Neural progenitor cell (in vitro differentiated cells): ENCODE data around the gene LSM3. TPM values are rescaled to one million over a fixed set of nuclear protein-coding genes. Genes with fewer than 3 reads are reported as not detected.

Experiments
- DNase-seq: peaks from one replicate; pipeline ENCODE4 v3.0.0-alpha.2; 2016; ENCODE audit warnings: low spot score
- H2AFZ ChIP-seq: fragments of 200-600 bp; sonication (generic); replicated peaks from 2 replicates; pipeline ENCODE4 v1.6.1; 2016; ENCODE audit warnings: antibody characterized with exemption
- H3F3A ChIP-seq: fragments of 200-600 bp; sonication (generic); 2 replicates; pipeline ENCODE4 v1.6.1; 2016; ENCODE audit warnings: antibody characterized with exemption, low read depth
- H3K27ac ChIP-seq: fragments of 200-600 bp; sonication (generic); 2 replicates; pipeline ENCODE4 v1.5.1; 2016; ENCODE audit warnings: mild to moderate bottlenecking
- H3K27me3 ChIP-seq: fragments of 200-600 bp; sonication (generic); 2 replicates; pipeline ENCODE4 v1.6.1; 2016; ENCODE audit warnings: mild to moderate bottlenecking, moderate library complexity
- H3K36me3 ChIP-seq: fragments of 200-600 bp; sonication (generic); 2 replicates; pipeline ENCODE4 v1.5.1; 2016
- H3K4me1 ChIP-seq: fragments of 200-600 bp; sonication (generic); 2 replicates; pipeline ENCODE4 v1.6.1; 2016; ENCODE audit warnings: mixed run types
- H3K4me2 ChIP-seq: fragments of 200-600 bp; sonication (generic); 2 replicates; pipeline ENCODE4 v1.6.1; 2016
- H3K4me3 ChIP-seq: fragments of 200-600 bp; sonication (generic); 2 replicates; pipeline ENCODE4 v1.5.1; 2016
- H3K79me2 ChIP-seq: fragments of 200-600 bp; sonication (generic); 2 replicates; pipeline ENCODE4 v1.6.1; 2016; ENCODE audit warnings: low read depth
- H3K9ac ChIP-seq: fragments of 200-600 bp; sonication (generic); 2 replicates; pipeline ENCODE4 v1.6.1; 2016
- H3K9me3 ChIP-seq: fragments of 200-600 bp; sonication (generic); 2 replicates; pipeline ENCODE4 v1.5.1; 2016; ENCODE audit warnings: low read depth
- H4K20me1 ChIP-seq: fragments of 200-600 bp; sonication (generic); 2 replicates; pipeline ENCODE4 v1.6.1; 2016; ENCODE audit warnings: low read depth
- H3K27ac Mint-ChIP-seq: 3 replicates; pipeline ENCODE4 v1.8.0; 2021; ENCODE audit warnings: mixed read lengths
- H3K27me3 Mint-ChIP-seq: 2 replicates; pipeline ENCODE4 v1.8.0; 2022; ENCODE audit warnings: low read depth, mild to moderate bottlenecking, inconsistent platforms, moderate library complexity, mixed read lengths; ENCODE audit not compliant: insufficient read depth
- H3K36me3 Mint-ChIP-seq: 3 replicates; pipeline ENCODE4 v1.8.0; 2021; ENCODE audit warnings: mixed read lengths
- H3K4me1 Mint-ChIP-seq: 3 replicates; pipeline ENCODE4 v1.8.0; 2021; ENCODE audit warnings: mixed read lengths
- H3K4me3 Mint-ChIP-seq: 3 replicates; pipeline ENCODE4 v1.8.0; 2021; ENCODE audit warnings: mild to moderate bottlenecking, moderate library complexity, mixed read lengths
- H3K9me3 Mint-ChIP-seq: 3 replicates; pipeline ENCODE4 v1.8.0; 2020; ENCODE audit warnings: mixed read lengths
- CTCF ChIP-seq: fragments of 200-600 bp; sonication (generic); IDR thresholded peaks from 2 replicates; pipeline ENCODE4 v1.5.1; 2017; ENCODE audit warnings: antibody characterized with exemption, mild to moderate bottlenecking
- EZH2 ChIP-seq: fragments of 200-600 bp; sonication (generic); IDR thresholded peaks from 2 replicates; pipeline ENCODE4 v1.6.1; 2017; ENCODE audit warnings: antibody characterized with exemption, mild to moderate bottlenecking, moderate library complexity
- EZH2phosphoT487 ChIP-seq: fragments of 200-600 bp; sonication (generic); IDR thresholded peaks from 2 replicates; pipeline ENCODE4 v1.6.1; 2017; ENCODE audit warnings: antibody characterized with exemption
- total RNA-seq: library from RNA; depleted of rRNA; stranded (reverse); fragments of >200 nt; gene quantifications from 2 replicates; pipeline ENCODE4 v1.2.3, GENCODE V29; 2015; ENCODE audit warnings: low replicate concordance

LSM3 gene
- total RNA-seq, 1 donor from 2014 or later = 36.2 TPM

GRCh38 chr3:14208168-14208567 is 29.6 kb downstream of the LSM3 start:
- H2AFZ ChIP-seq = no peak overlapping the region
- Mint-ChIP-seq H3K4me3 (no peak overlapping the region), H3K27ac (no peak overlapping the region), H3K4me1 (peaks cover 23% of the 10 kb centered on the region), H3K9me3 (no peaks in the 10 kb centered on the region), H3K36me3 (no peaks in the 10 kb centered on the region), H3K27me3 (no peaks in the 10 kb centered on the region)
- H3K9ac ChIP-seq = no peak overlapping the region
- TF ChIP-seq CTCF (no peak), EZH2phosphoT487 (no peak), EZH2 (no peak)
- H3K4me3 ChIP-seq = no peak overlapping the region
- no peaks in the 10 kb centered on the region for H3K9me3 ChIP-seq
- H4K20me1 ChIP-seq = no peaks in the 10 kb centered on the region
- no peak for DNase-seq
- no peak overlapping the region for H3K4me2 ChIP-seq
- peaks cover 4% of the 10 kb centered on the region for H3F3A ChIP-seq
- no peaks in the 10 kb centered on the region for H3K36me3 ChIP-seq
- H3K79me2 ChIP-seq = no peaks in the 10 kb centered on the region
- no peak overlapping the region for H3K27ac ChIP-seq
- H3K4me1 ChIP-seq = peaks cover 16% of the 10 kb centered on the region
- H3K27me3 ChIP-seq = no peaks in the 10 kb centered on the region

- Histone ChIP-seq H2AFZ (no peak overlapping the region), H3K9me3 (no peaks in the 10 kb centered on the region), H3K79me2 (no peaks in the 10 kb centered on the region), H3K27ac (no peak overlapping the region), H3K4me1 (peaks cover 16% of the 10 kb centered on the region), H3K9ac (no peak overlapping the region), H4K20me1 (no peaks in the 10 kb centered on the region), H3K4me3 (no peak overlapping the region), H3K27me3 (no peaks in the 10 kb centered on the region), H3K4me2 (no peak overlapping the region), H3K36me3 (no peaks in the 10 kb centered on the region), H3F3A (peaks cover 4% of the 10 kb centered on the region)
- Mint-ChIP-seq H3K36me3 (no peaks in the 10 kb centered on the region), H3K4me3 (no peak overlapping the region), H3K9me3 (no peaks in the 10 kb centered on the region), H3K27me3 (no peaks in the 10 kb centered on the region), H3K27ac (no peak overlapping the region), H3K4me1 (peaks cover 23% of the 10 kb centered on the region)
- TF ChIP-seq EZH2phosphoT487 (no peak), EZH2 (no peak), CTCF (no peak)
- no peak for DNase-seq
Measured at GRCh38 chr3:14208977-14209394, 30.4 kb downstream of the LSM3 start.

GRCh38 chr3:14209581-14210289 is 31.1 kb downstream of the LSM3 start:
- Mint-ChIP-seq H3K4me3 (no peak overlapping the region), H3K27ac (no peak overlapping the region), H3K9me3 (no peaks in the 10 kb centered on the region), H3K36me3 (no peaks in the 10 kb centered on the region), H3K27me3 (no peaks in the 10 kb centered on the region), H3K4me1 (peaks cover 23% of the 10 kb centered on the region)
- H3K4me3 ChIP-seq = no peak overlapping the region
- no peaks in the 10 kb centered on the region for H4K20me1 ChIP-seq
- no peak overlapping the region for H3K9ac ChIP-seq
- TF ChIP-seq CTCF (no peak), EZH2 (no peak), EZH2phosphoT487 (no peak)
- no peaks in the 10 kb centered on the region for H3K27me3 ChIP-seq
- H3K36me3 ChIP-seq = no peaks in the 10 kb centered on the region
- H3K79me2 ChIP-seq = no peaks in the 10 kb centered on the region
- no peak overlapping the region for H3K4me2 ChIP-seq
- no peaks in the 10 kb centered on the region for H3K9me3 ChIP-seq
- H2AFZ ChIP-seq = no peak overlapping the region
- no peak overlapping the region for H3K27ac ChIP-seq
- H3K4me1 ChIP-seq = peaks cover 16% of the 10 kb centered on the region
- no peak for DNase-seq
- peaks cover 4% of the 10 kb centered on the region for H3F3A ChIP-seq
